Measurements from ENCODE around the gene RNU6-7. TPM values are rescaled to one million over a fixed set of nuclear protein-coding genes. Genes with fewer than 3 reads are reported as not detected.

The RNU6-7 gene
- total RNA-seq, 1 experiment from 2014 or later = not detected

DNA sequence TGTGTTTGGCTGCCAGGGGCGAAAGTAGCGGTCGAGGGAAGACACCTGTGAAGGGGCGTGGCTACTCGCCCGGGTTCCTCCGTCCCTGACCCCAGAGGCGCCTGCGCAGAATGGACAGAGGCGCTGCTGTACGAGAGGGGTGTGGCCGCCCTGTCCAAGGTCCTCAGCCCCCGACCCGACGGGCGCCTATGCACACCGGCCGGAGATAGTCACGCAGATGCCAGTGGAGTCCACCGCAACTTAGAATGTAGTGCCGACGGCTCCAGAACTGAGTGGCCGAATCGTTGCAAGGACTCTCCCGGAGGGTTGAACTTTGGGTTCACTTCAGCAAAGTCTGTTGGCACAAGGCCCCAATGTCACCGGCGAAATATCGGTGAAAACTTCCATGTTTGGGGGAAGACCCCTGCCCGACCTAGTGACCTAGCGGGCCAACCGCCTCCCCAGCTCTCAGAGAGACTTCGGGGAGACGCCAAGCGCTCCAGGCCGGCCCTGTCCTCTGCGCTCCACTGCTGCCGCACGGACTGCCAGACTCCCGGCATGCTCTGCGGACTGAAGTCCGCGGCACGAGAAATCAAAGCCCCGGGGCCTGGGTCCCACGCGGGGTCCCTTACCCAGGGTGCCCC, 541 bp upstream of the RNU6-7 start (continued):
- no peak for TF ChIP-seq IRF2 (CRISPR knock-in tag; IDR thresholded peaks at IDR 0.05; ENCODE audit: borderline replicate concordance, low read depth)
- TF ChIP-seq, protein P1, sequence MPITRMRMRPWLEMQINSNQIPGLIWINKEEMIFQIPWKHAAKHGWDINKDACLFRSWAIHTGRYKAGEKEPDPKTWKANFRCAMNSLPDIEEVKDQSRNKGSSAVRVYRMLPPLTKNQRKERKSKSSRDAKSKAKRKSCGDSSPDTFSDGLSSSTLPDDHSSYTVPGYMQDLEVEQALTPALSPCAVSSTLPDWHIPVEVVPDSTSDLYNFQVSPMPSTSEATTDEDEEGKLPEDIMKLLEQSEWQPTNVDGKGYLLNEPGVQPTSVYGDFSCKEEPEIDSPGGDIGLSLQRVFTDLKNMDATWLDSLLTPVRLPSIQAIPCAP (CRISPR knock-in tag; IDR thresholded peaks at IDR 0.05) = no peak
- TF ChIP-seq ETV6 (CRISPR knock-in tag; IDR thresholded peaks at IDR 0.05) = 0 out of 2 replicates have a peak, but pooled peaks have one; percentile 16
- no peak for TF ChIP-seq ZNF232 (CRISPR knock-in tag; IDR thresholded peaks at IDR 0.05)
- TF ChIP-seq, protein P2, sequence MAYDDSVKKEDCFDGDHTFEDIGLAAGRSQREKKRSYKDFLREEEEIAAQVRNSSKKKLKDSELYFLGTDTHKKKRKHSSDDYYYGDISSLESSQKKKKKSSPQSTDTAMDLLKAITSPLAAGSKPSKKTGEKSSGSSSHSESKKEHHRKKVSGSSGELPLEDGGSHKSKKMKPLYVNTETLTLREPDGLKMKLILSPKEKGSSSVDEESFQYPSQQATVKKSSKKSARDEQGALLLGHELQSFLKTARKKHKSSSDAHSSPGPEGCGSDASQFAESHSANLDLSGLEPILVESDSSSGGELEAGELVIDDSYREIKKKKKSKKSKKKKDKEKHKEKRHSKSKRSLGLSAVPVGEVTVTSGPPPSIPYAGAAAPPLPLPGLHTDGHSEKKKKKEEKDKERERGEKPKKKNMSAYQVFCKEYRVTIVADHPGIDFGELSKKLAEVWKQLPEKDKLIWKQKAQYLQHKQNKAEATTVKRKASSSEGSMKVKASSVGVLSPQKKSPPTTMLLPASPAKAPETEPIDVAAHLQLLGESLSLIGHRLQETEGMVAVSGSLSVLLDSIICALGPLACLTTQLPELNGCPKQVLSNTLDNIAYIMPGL (CRISPR knock-in tag; IDR thresholded peaks at IDR 0.05) = peak; percentile 81; the same call in 1 of the 2 replicates
- TF ChIP-seq GTF2I (CRISPR knock-in tag; conservative IDR thresholded peaks at IDR 0.05) = no peak
- TF ChIP-seq, protein P3, sequence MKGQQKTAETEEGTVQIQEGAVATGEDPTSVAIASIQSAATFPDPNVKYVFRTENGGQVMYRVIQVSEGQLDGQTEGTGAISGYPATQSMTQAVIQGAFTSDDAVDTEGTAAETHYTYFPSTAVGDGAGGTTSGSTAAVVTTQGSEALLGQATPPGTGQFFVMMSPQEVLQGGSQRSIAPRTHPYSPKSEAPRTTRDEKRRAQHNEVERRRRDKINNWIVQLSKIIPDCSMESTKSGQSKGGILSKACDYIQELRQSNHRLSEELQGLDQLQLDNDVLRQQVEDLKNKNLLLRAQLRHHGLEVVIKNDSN (CRISPR knock-in tag; IDR thresholded peaks at IDR 0.05) = no peak
- TF ChIP-seq, protein P4, sequence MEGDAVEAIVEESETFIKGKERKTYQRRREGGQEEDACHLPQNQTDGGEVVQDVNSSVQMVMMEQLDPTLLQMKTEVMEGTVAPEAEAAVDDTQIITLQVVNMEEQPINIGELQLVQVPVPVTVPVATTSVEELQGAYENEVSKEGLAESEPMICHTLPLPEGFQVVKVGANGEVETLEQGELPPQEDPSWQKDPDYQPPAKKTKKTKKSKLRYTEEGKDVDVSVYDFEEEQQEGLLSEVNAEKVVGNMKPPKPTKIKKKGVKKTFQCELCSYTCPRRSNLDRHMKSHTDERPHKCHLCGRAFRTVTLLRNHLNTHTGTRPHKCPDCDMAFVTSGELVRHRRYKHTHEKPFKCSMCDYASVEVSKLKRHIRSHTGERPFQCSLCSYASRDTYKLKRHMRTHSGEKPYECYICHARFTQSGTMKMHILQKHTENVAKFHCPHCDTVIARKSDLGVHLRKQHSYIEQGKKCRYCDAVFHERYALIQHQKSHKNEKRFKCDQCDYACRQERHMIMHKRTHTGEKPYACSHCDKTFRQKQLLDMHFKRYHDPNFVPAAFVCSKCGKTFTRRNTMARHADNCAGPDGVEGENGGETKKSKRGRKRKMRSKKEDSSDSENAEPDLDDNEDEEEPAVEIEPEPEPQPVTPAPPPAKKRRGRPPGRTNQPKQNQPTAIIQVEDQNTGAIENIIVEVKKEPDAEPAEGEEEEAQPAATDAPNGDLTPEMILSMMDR (IDR thresholded peaks at IDR 0.05) = no peak
- TF ChIP-seq, protein P5, sequence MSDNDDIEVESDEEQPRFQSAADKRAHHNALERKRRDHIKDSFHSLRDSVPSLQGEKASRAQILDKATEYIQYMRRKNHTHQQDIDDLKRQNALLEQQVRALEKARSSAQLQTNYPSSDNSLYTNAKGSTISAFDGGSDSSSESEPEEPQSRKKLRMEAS (CRISPR knock-in tag; IDR thresholded peaks at IDR 0.05) = no peak; the same call in 1 of the 2 replicates
- TF ChIP-seq, protein P6, sequence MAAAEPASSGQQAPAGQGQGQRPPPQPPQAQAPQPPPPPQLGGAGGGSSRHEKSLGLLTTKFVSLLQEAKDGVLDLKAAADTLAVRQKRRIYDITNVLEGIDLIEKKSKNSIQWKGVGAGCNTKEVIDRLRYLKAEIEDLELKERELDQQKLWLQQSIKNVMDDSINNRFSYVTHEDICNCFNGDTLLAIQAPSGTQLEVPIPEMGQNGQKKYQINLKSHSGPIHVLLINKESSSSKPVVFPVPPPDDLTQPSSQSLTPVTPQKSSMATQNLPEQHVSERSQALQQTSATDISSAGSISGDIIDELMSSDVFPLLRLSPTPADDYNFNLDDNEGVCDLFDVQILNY (CRISPR knock-in tag; IDR thresholded peaks at IDR 0.05) = no peak
- no peak for TF ChIP-seq SOX15 (CRISPR knock-in tag; IDR thresholded peaks at IDR 0.05)
- TF ChIP-seq, protein P7, sequence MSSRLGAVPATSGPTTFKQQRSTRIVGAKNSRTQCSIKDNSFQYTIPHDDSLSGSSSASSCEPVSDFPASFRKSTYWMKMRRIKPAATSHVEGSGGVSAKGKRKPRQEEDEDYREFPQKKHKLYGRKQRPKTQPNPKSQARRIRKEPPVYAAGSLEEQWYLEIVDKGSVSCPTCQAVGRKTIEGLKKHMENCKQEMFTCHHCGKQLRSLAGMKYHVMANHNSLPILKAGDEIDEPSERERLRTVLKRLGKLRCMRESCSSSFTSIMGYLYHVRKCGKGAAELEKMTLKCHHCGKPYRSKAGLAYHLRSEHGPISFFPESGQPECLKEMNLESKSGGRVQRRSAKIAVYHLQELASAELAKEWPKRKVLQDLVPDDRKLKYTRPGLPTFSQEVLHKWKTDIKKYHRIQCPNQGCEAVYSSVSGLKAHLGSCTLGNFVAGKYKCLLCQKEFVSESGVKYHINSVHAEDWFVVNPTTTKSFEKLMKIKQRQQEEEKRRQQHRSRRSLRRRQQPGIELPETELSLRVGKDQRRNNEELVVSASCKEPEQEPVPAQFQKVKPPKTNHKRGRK (CRISPR knock-in tag; IDR thresholded peaks at IDR 0.05; ENCODE audit: borderline replicate concordance) = no peak
- TF ChIP-seq, protein P8, sequence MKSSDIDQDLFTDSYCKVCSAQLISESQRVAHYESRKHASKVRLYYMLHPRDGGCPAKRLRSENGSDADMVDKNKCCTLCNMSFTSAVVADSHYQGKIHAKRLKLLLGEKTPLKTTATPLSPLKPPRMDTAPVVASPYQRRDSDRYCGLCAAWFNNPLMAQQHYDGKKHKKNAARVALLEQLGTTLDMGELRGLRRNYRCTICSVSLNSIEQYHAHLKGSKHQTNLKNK (CRISPR knock-in tag; IDR thresholded peaks at IDR 0.05) = no peak
- 0 out of 2 replicates have a peak, but pooled peaks have one; percentile 58 for TF ChIP-seq MYBL2 (CRISPR knock-in tag; IDR thresholded peaks at IDR 0.05)
- TF ChIP-seq, protein P9, sequence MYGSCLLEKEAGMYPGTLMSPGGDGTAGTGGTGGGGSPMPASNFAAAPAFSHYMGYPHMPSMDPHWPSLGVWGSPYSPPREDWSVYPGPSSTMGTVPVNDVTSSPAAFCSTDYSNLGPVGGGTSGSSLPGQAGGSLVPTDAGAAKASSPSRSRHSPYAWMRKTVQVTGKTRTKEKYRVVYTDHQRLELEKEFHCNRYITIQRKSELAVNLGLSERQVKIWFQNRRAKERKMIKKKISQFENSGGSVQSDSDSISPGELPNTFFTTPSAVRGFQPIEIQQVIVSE (CRISPR knock-in tag; IDR thresholded peaks at IDR 0.05; ENCODE audit: borderline replicate concordance) = no peak
- no peak for TF ChIP-seq ESRRA (CRISPR knock-in tag; IDR thresholded peaks at IDR 0.05; ENCODE audit: borderline replicate concordance)
- TF ChIP-seq SP1 (CRISPR knock-in tag; conservative IDR thresholded peaks at IDR 0.05) = peak; percentile 1
- no peak for TF ChIP-seq SMAD4 (CRISPR knock-in tag; IDR thresholded peaks at IDR 0.05)
- no peak for TF ChIP-seq JAZF1 (CRISPR knock-in tag; IDR thresholded peaks at IDR 0.05)
- no peak for TF ChIP-seq ZBTB21 (CRISPR knock-in tag; IDR thresholded peaks at IDR 0.05; ENCODE audit: borderline replicate concordance)
- no peak for TF ChIP-seq CBFB (CRISPR knock-in tag; IDR thresholded peaks at IDR 0.05; ENCODE audit: low read depth)
- no peak; the same call in 1 of the 2 replicates for TF ChIP-seq ELF4 (CRISPR knock-in tag; IDR thresholded peaks at IDR 0.05; ENCODE audit: low read depth)
- TF ChIP-seq PRRX2 (CRISPR knock-in tag; IDR thresholded peaks at IDR 0.05) = no peak
- TF ChIP-seq FOXJ3 (CRISPR knock-in tag; IDR thresholded peaks at IDR 0.05; ENCODE audit: borderline replicate concordance) = no peak
- TF ChIP-seq, protein P10, sequence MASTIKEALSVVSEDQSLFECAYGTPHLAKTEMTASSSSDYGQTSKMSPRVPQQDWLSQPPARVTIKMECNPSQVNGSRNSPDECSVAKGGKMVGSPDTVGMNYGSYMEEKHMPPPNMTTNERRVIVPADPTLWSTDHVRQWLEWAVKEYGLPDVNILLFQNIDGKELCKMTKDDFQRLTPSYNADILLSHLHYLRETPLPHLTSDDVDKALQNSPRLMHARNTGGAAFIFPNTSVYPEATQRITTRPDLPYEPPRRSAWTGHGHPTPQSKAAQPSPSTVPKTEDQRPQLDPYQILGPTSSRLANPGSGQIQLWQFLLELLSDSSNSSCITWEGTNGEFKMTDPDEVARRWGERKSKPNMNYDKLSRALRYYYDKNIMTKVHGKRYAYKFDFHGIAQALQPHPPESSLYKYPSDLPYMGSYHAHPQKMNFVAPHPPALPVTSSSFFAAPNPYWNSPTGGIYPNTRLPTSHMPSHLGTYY (CRISPR knock-in tag; IDR thresholded peaks at IDR 0.05) = no peak
- TF ChIP-seq, protein P11, sequence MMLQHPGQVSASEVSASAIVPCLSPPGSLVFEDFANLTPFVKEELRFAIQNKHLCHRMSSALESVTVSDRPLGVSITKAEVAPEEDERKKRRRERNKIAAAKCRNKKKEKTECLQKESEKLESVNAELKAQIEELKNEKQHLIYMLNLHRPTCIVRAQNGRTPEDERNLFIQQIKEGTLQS (CRISPR knock-in tag; conservative IDR thresholded peaks at IDR 0.05) = no peak
- no peak for TF ChIP-seq NR3C1 (CRISPR knock-in tag; conservative IDR thresholded peaks at IDR 0.05; ENCODE audit: low read depth)
